ENCODE results near the gene DENND6A. TPM values are rescaled to one million over a fixed set of nuclear protein-coding genes. Genes with fewer than 3 reads are reported as not detected.

The DENND6A gene
- polyA plus RNA-seq, 1 experiment = 10.8 TPM

Small RNA genes lying within 50 kb of the gene (small RNA-seq; reads per million reads assigned to genes)
- gene RNU6ATAC26P (ENCODE audit: insufficient read length, low read depth) = not detected

Other genes with a start within 250 kb of the DENND6A start
- gene DNAH12, start 148.7 kb downstream of the DENND6A start, polyA plus RNA-seq (2011; rRNA removed) = under 0.01 TPM in 1 of 2 replicates, not detected in the other
- gene PDE12, start 136.8 kb downstream of the DENND6A start, polyA plus RNA-seq (2011; rRNA removed) = 11.5 and 12.1 TPM in 2 replicates
- 588 and 766 TPM in 2 replicates for gene ARF4, start 95.7 kb downstream of the DENND6A start, polyA plus RNA-seq (2011; rRNA removed)
- 29.7 and 40.2 TPM in 2 replicates for gene SLMAP, start 63.2 kb upstream of the DENND6A start, polyA plus RNA-seq (2011; rRNA removed)

All from AG04450 (cell line).